COLO829 (cell line): Measurements from ENCODE around the gene DHRS4L2.

ENCODE experiments used
- DNase-seq: peaks from one replicate; pipeline ENCODE4 v3.0.0; 2012; ENCODE audit warnings: low spot score

Gene DHRS4L2

DNA sequence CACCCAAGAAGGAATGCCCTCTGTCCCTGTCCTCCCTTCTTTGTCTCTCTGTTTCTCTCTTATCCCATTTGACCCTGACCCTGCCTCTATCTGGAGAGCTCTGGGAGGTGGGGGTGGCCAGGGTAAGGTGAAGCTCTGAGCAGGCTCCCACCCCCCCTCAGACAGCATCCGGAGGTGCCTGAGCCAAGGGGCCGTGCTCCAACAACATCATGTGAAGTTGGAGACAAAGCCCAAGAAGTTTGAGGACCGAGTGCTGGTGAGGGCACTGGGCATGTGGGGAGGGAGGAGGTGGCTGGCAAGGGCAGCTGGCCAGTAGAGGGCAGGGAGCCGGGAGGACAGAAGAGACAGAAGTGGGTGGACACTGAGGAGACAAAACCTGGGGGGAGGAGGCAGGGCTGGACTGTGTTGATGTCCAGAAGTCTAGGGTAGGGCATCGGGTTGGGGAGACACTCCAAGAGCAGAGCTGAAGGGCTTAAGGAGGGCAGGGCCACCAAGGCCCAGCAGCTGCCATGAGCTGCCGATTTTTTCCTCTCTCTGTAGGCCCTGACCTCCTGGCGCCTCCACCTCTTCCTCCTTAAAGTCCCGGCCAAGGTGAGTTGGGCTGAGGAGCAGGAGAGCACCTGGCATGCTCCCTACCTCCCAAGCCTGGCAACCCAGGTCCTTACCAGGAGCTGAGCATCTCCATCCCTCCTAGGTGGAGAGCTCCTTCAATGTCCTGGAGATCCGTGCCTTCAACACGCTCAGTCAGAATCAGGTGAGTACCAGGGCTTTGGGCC lies 65.0 kb downstream of the DHRS4L2 start:
- DNase-seq: no peak

GRCh38 chr14:24054324-24054641 lies 65.6 kb downstream of the DHRS4L2 start:
- DNase-seq: no peak

DNA sequence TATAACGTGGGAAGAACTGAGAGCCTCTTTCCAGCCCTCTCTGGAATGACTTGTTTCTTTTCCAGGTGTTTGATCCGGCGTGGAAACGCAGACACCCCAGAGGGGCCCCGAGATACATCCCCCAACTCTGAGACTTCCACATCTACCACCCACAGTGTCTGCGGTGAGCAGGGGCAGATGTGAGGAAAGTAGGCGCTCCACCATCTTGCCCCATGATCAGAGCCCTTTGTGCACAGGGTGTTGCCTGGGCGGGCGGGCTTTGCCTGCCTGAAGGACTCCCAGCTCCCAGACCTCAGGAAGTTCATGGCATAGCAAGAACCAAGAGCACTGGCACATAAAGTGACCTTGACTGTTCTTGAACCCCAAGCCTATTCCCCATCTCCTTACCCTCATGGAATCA lies 65.9 kb downstream of the DHRS4L2 start:
- DNase-seq: no peak
